NT2/D1 (cell line): ENCODE measurements around the gene HPD.
A peak's percentile ranks its signal among the peaks of the same experiment; 100 is the strongest.

Source experiments
- DNase-seq: peaks from one replicate; pipeline ENCODE4 v3.0.0-alpha.2; 2011; ENCODE audit warnings: low read depth, low spot score
- H3K27me3 ChIP-seq: 2 replicates; pipeline ENCODE4 v1.6.0; 2011; ENCODE audit warnings: mild to moderate bottlenecking; ENCODE audit not compliant: insufficient read length, insufficient read depth
- H3K36me3 ChIP-seq: 2 replicates; pipeline ENCODE4 v1.6.1; 2011; ENCODE audit warnings: mild to moderate bottlenecking, low read length, mixed read lengths; ENCODE audit not compliant: insufficient read depth, insufficient read length
- H3K4me1 ChIP-seq: 2 replicates; pipeline ENCODE4 v1.5.1; 2011; ENCODE audit not compliant: insufficient read depth, insufficient read length
- H3K4me3 ChIP-seq: 2 replicates; pipeline ENCODE4 v1.5.1; 2011; ENCODE audit warnings: low read depth; ENCODE audit not compliant: insufficient read length
- H3K9ac ChIP-seq: 2 replicates; pipeline ENCODE4 v1.6.0; 2011; ENCODE audit warnings: low read depth; ENCODE audit not compliant: insufficient read length
- H3K9me3 ChIP-seq: 2 replicates; pipeline ENCODE4 v1.5.1; 2011; ENCODE audit warnings: mild to moderate bottlenecking, low read length; ENCODE audit not compliant: insufficient read depth
- SUZ12 ChIP-seq: IDR thresholded peaks from 2 replicates; pipeline ENCODE4 v1.6.1; 2011; ENCODE audit not compliant: insufficient read length, insufficient read depth; ENCODE audit errors: extremely low read depth
- YY1 ChIP-seq: IDR thresholded peaks from 2 replicates; pipeline ENCODE4 v1.6.1; 2011; ENCODE audit not compliant: insufficient read length, insufficient read depth
- ZNF274 ChIP-seq: IDR thresholded peaks from 2 replicates; pipeline ENCODE4 v1.6.1; 2011; ENCODE audit warnings: mild to moderate bottlenecking, low read depth, low read length

HPD gene

GRCh38 chr12:121806546-121807423 is 51.9 kb downstream of the HPD start:
- Histone ChIP-seq H3K36me3 (peaks cover 59% of the 10 kb centered on the region), H3K4me1 (peaks cover 24% of the 10 kb centered on the region), H3K27me3 (no peaks in the 10 kb centered on the region), H3K4me3 (peak overlapping the region; percentile 27), H3K9me3 (no peaks in the 10 kb centered on the region), H3K9ac (peak overlapping the region; percentile 74)
- no peak for DNase-seq
- no peak for TF ChIP-seq SUZ12
- no peak for TF ChIP-seq YY1
- no peak for TF ChIP-seq ZNF274

- H3K27me3 ChIP-seq: no peaks in the 10 kb centered on the region
- peak overlapping the region; percentile 74 for H3K9ac ChIP-seq
- DNase-seq: no peak
- H3K36me3 ChIP-seq: peaks cover 59% of the 10 kb centered on the region
- H3K9me3 ChIP-seq: no peaks in the 10 kb centered on the region
- H3K4me1 ChIP-seq: peaks cover 17% of the 10 kb centered on the region
- H3K4me3 ChIP-seq: peak overlapping the region; percentile 27
- TF ChIP-seq ZNF274 (no peak), YY1 (no peak), SUZ12 (no peak)
These were observed 52.6 kb downstream of the HPD start for GRCh38 chr12:121806009-121806545.

GRCh38 chr12:121805171-121806008 is 53.3 kb downstream of the HPD start:
- Histone ChIP-seq H3K9me3 (no peaks in the 10 kb centered on the region), H3K4me1 (peaks cover 10% of the 10 kb centered on the region), H3K27me3 (no peaks in the 10 kb centered on the region), H3K36me3 (peaks cover 54% of the 10 kb centered on the region), H3K4me3 (peak overlapping the region; percentile 71), H3K9ac (peak overlapping the region; percentile 88)
- DNase-seq: no peak
- TF ChIP-seq SUZ12 (no peak), ZNF274 (no peak), YY1 (no peak)

- Histone ChIP-seq H3K9me3 (no peaks in the 10 kb centered on the region), H3K27me3 (no peaks in the 10 kb centered on the region), H3K9ac (peak overlapping the region; percentile 88), H3K4me3 (peak overlapping the region; percentile 71), H3K36me3 (peaks cover 45% of the 10 kb centered on the region), H3K4me1 (peaks cover 8% of the 10 kb centered on the region)
- no peak for DNase-seq
- TF ChIP-seq ZNF274 (no peak), YY1 (no peak), SUZ12 (no peak)
These were observed 54.1 kb downstream of the HPD start for GRCh38 chr12:121804417-121805111.

GRCh38 chr12:121803861-121804416 is 54.7 kb downstream of the HPD start, which contains the start of gene SETD1B:
TSS of gene SETD1B (plus strand) at chr12:121804009. CDS start at chr12:121804738, 729 bp downstream.
- TF ChIP-seq ZNF274: no peak
- no peak for TF ChIP-seq YY1
- TF ChIP-seq SUZ12: no peak
- Histone ChIP-seq H3K9ac (peak within 1 kb of the TSS; percentile 98), H3K36me3 (peaks cover 40% of the 10 kb centered on the region), H3K4me1 (peaks cover 9% of the 10 kb centered on the region), H3K4me3 (peak within 1 kb of the TSS; percentile 71), H3K27me3 (no peaks in the 10 kb centered on the region), H3K9me3 (no peaks in the 10 kb centered on the region)
- DNase-seq: no peak

GRCh38 chr12:121802843-121803698 is 55.6 kb downstream of the HPD start:
- peaks cover 15% of the 10 kb centered on the region for H3K4me1 ChIP-seq
- H3K4me3 ChIP-seq: peak overlapping the region; percentile 71
- peaks cover 42% of the 10 kb centered on the region for H3K36me3 ChIP-seq
- H3K9ac ChIP-seq: peak overlapping the region; percentile 98
- H3K27me3 ChIP-seq: no peaks in the 10 kb centered on the region
- H3K9me3 ChIP-seq: no peaks in the 10 kb centered on the region
- DNase-seq: peak; percentile 81
- TF ChIP-seq ZNF274 (no peak), YY1 (peak; percentile 62)
